Measurements from ENCODE around the gene MFSD1.

The MFSD1 gene

DNA sequence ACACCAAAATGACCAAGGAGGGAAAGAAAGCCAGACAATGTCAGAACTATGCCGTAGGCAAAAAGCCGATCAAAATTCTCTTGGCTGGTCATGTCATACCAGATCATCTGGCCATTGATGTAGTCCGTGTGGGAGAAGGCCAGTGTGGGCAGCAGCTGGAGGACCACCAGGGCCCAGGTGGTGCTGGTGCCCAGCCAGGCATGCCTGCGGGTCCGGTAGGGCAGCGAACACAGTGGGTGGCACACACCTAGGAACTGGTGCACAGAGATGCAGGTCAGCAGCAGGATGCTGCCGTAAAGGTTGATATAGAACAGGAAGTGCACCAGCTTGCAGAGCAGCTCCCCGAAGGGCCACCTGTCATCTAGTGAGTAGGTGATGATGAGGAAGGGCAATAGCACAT, 39.5 kb downstream of the MFSD1 start:
- no peaks in the 10 kb centered on the region for H3K36me3 ChIP-seq (replicated peaks)
- no peak overlapping the region for H3K4me3 ChIP-seq
- no peaks in the 10 kb centered on the region for H3K4me1 ChIP-seq
- in situ Hi-C loops (cut with MboI; ENCODE audit: low sequenced_read_pairs): loop anchor here (25.0 kb wide), 1 partner anchor 971 kb away; no protein-coding TSS in a partner anchor
- H3K9me3 ChIP-seq: no peaks in the 10 kb centered on the region
- H3K27me3 ChIP-seq (ENCODE audit: low read depth): 0 out of 2 replicates have a peak, but pooled peaks cover 2% of the 10 kb centered on the region
- DNase-seq (ENCODE audit: low spot score in 2 of 2): no peak

DNA sequence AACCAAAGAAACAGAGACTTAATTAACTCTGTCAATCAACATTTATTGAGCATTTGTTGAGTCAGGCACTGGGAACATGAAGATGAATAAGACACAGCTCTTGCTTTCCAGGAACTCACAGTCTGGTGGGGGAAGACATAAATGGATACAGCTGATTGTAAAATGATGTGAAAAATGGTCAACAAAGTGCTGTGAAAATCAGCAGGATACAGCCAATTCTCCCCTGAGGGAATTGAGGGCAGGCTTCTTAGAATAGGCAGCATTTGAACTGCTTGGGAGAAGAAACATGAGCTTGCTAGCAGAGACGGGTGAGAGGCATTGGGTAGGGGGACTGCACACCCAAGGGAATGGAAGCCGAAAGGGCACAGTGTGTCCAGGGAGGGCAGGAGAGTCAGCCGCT, 41.1 kb downstream of the MFSD1 start:
- H3K4me1 ChIP-seq: no peaks in the 10 kb centered on the region
- in situ Hi-C loops (cut with MboI; ENCODE audit: low sequenced_read_pairs): loop anchor here (25.0 kb wide), 1 partner anchor 969 kb away; no protein-coding TSS in a partner anchor
- H3K9me3 ChIP-seq: no peaks in the 10 kb centered on the region
- DNase-seq (ENCODE audit: low spot score in 2 of 2): no peak
- H3K4me3 ChIP-seq: no peak overlapping the region
- H3K27me3 ChIP-seq (ENCODE audit: low read depth): 0 out of 2 replicates have a peak, but pooled peaks cover 2% of the 10 kb centered on the region
- H3K36me3 ChIP-seq (replicated peaks): no peaks in the 10 kb centered on the region

DNA sequence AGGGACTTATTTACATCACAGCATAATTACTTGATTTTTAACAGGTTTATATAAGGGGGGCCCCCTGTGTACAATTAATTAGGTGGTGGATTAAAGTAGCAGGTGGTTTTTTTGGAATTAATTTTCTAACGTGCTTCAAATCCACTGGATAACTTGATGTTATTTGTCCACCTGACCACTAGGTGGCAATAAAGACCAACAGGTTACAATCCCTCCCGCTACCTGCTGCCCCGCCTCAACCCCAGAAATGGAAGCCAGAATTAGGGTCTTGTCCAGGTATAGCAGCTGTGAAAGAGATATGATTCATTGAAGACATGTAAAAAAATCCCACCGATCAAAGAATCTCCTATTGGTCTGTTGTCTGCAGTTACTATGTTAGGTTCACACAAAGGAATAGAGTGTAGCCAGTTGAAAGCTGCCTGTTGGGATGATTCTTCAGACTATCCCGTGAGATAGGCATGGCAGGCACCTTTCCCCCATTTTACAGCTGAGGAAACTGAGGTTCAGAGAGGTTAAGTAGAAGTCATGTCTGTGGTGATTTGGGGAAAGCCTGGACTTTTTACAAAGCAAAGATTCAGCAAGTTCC, 44.0 kb downstream of the MFSD1 start:
- no peak overlapping the region for H3K4me3 ChIP-seq
- no peaks in the 10 kb centered on the region for H3K4me1 ChIP-seq
- no peaks in the 10 kb centered on the region for H3K9me3 ChIP-seq
- in situ Hi-C loops (cut with MboI; ENCODE audit: low sequenced_read_pairs): loop anchor here (5.0 to 25.0 kb wide), 2 partner anchors 411 to 966 kb away; no protein-coding TSS in a partner anchor
- no peaks in the 10 kb centered on the region for H3K27me3 ChIP-seq (ENCODE audit: low read depth)
- peak; percentile 52 to 59 for DNase-seq (ENCODE audit: low spot score in 2 of 2)
- H3K36me3 ChIP-seq (replicated peaks): no peaks in the 10 kb centered on the region

GRCh38 chr3:158846803-158847451, 45.1 kb downstream of the MFSD1 start:
- Histone ChIP-seq H3K9me3 (no peaks in the 10 kb centered on the region), H3K36me3 (replicated peaks) (no peaks in the 10 kb centered on the region), H3K27me3 (ENCODE audit: low read depth) (no peaks in the 10 kb centered on the region), H3K4me3 (no peak overlapping the region), H3K4me1 (no peaks in the 10 kb centered on the region)
- in situ Hi-C loops (cut with MboI; ENCODE audit: low sequenced_read_pairs): loop anchor here (5.0 to 25.0 kb wide), 2 partner anchors 410 to 965 kb away; no protein-coding TSS in a partner anchor
- no peak for DNase-seq (ENCODE audit: low spot score in 2 of 2)

- no peak for DNase-seq (ENCODE audit: low spot score in 2 of 2)
- in situ Hi-C loops (cut with MboI; ENCODE audit: low sequenced_read_pairs): loop anchor here (5.0 to 25.0 kb wide), 2 partner anchors 410 to 965 kb away; no protein-coding TSS in a partner anchor
These were observed 45.6 kb downstream of the MFSD1 start for GRCh38 chr3:158847452-158847821.

DNA sequence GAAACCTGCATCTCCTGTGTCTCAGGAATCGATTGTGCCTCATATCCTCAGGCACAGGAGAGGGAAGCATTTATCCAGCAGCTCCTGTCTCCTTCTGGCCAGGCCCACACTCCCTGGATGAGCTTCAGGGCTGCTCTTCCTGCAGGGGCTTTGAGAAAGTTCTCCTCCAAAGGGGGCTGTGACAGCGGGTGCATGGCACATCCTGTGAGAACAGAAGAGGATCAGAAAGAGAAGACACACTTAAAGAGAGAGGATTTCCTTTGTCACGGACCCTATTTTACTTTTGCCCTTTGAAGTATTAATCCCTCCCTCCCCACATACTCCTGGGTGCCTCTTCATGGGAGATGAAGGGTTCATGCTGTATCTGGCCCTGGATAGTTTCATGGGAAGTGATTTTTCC, 46.0 kb downstream of the MFSD1 start:
- Histone ChIP-seq H3K4me3 (no peak overlapping the region), H3K36me3 (replicated peaks) (no peaks in the 10 kb centered on the region), H3K27me3 (ENCODE audit: low read depth) (no peaks in the 10 kb centered on the region), H3K9me3 (no peaks in the 10 kb centered on the region), H3K4me1 (no peaks in the 10 kb centered on the region)
- DNase-seq (ENCODE audit: low spot score in 2 of 2): no peak
- in situ Hi-C loops (cut with MboI; ENCODE audit: low sequenced_read_pairs): loop anchor here (5.0 to 25.0 kb wide), 2 partner anchors 409 to 964 kb away; no protein-coding TSS in a partner anchor

More at GRCh38 chr3:158847452-158847821, 45.6 kb downstream of the MFSD1 start:
- no peaks in the 10 kb centered on the region for H3K27me3 ChIP-seq (ENCODE audit: low read depth)
- H3K9me3 ChIP-seq: no peaks in the 10 kb centered on the region
- no peaks in the 10 kb centered on the region for H3K36me3 ChIP-seq (replicated peaks)
- H3K4me1 ChIP-seq: no peaks in the 10 kb centered on the region
- no peak overlapping the region for H3K4me3 ChIP-seq

- no peak overlapping the region for H3K4me3 ChIP-seq
- H3K9me3 ChIP-seq: no peaks in the 10 kb centered on the region
- H3K36me3 ChIP-seq (replicated peaks): no peaks in the 10 kb centered on the region
- no peaks in the 10 kb centered on the region for H3K4me1 ChIP-seq
- DNase-seq (ENCODE audit: low spot score in 2 of 2): no peak
- in situ Hi-C loops (cut with MboI; ENCODE audit: low sequenced_read_pairs): loop anchor here (5.0 to 25.0 kb wide), 2 partner anchors 408 to 963 kb away; no protein-coding TSS in a partner anchor
- no peaks in the 10 kb centered on the region for H3K27me3 ChIP-seq (ENCODE audit: low read depth)
These were observed 47.9 kb downstream of the MFSD1 start for GRCh38 chr3:158849757-158850156.

DNA sequence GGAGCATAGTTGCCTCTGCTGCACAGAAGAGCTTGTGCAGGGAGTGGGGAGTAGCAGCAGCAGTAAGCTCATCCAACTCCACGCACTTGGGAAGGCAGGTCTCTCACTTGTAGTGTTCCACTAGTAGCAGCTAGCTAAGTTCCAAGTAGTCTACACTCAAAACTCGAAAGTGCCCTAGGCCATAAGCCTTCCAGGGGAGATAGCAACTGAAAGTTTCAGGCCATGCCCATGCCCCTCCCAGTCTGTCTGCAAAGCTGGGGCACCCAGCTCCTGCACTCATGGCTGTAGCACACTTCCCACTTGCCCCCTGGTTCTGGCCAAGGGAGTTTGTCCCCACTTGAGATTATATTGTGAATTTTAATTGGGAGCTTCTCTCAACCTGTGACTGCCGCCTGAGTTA, 57.5 kb downstream of the MFSD1 start:
- Histone ChIP-seq H3K4me1 (no peaks in the 10 kb centered on the region), H3K9me3 (no peaks in the 10 kb centered on the region), H3K27me3 (ENCODE audit: low read depth) (no peaks in the 10 kb centered on the region), H3K36me3 (replicated peaks) (no peaks in the 10 kb centered on the region), H3K4me3 (no peak overlapping the region)
- in situ Hi-C loops (cut with MboI; ENCODE audit: low sequenced_read_pairs): no loop called here
- DNase-seq (ENCODE audit: low spot score in 2 of 2): no peak

- in situ Hi-C loops (cut with MboI; ENCODE audit: low sequenced_read_pairs): no loop called here
- Histone ChIP-seq H3K27me3 (ENCODE audit: low read depth) (no peaks in the 10 kb centered on the region), H3K4me3 (no peak overlapping the region), H3K9me3 (no peaks in the 10 kb centered on the region), H3K4me1 (no peaks in the 10 kb centered on the region), H3K36me3 (replicated peaks) (no peaks in the 10 kb centered on the region)
- DNase-seq (ENCODE audit: low spot score in 2 of 2): no peak
These were observed 61.4 kb downstream of the MFSD1 start for GRCh38 chr3:158863247-158863646.

GRCh38 chr3:158864492-158864891, 62.6 kb downstream of the MFSD1 start:
- in situ Hi-C loops (cut with MboI; ENCODE audit: low sequenced_read_pairs): no loop called here
- no peaks in the 10 kb centered on the region for H3K27me3 ChIP-seq (ENCODE audit: low read depth)
- no peaks in the 10 kb centered on the region for H3K4me1 ChIP-seq
- H3K4me3 ChIP-seq: no peak overlapping the region
- no peaks in the 10 kb centered on the region for H3K9me3 ChIP-seq
- DNase-seq (ENCODE audit: low spot score in 2 of 2): no peak
- no peaks in the 10 kb centered on the region for H3K36me3 ChIP-seq (replicated peaks)

DNA sequence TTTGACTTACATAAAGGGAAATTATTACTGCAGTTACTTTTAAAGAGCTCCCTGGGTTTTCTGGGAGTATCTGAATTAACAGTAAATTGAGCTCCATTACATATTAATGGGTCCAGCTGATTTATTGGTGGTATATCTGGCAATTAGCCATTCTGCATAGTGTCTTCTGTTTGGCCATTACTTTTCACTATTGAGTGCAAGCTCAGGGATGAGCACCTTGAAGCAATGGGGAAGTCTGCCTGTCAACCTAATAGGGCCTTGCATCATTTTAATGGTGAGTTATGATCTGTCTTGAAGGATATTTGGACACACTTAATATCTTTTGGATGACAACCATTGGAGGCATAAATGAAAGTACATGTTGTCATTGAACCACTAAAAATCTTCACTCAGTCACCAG, 73.8 kb downstream of the MFSD1 start:
- H3K9me3 ChIP-seq: no peaks in the 10 kb centered on the region
- in situ Hi-C loops (cut with MboI; ENCODE audit: low sequenced_read_pairs): no loop called here
- DNase-seq (ENCODE audit: low spot score in 2 of 2): no peak
- H3K27me3 ChIP-seq (ENCODE audit: low read depth): no peaks in the 10 kb centered on the region
- no peak overlapping the region for H3K4me3 ChIP-seq
- H3K36me3 ChIP-seq (replicated peaks): no peaks in the 10 kb centered on the region
- H3K4me1 ChIP-seq: no peaks in the 10 kb centered on the region
